Ascending aorta (tissue), 2 donors: Measurements from ENCODE around the gene ZNF277. TPM values are rescaled to one million over a fixed set of nuclear protein-coding genes. Genes with fewer than 3 reads are reported as not detected.
"Not testable (repeated sequence)": the region's sequence is repeated elsewhere in the genome, so short reads cannot be mapped to it uniquely, and the experiment has no call there.

Experiments
- DNase-seq, 2 donors: peaks; one replicate each; pipeline ENCODE4 v3.0.0-alpha.2; 2019; ENCODE audit warnings: low spot score in 2 of 2
- H3K27ac ChIP-seq, 2 donors: fragments of 200-600 bp; sonication (generic); one replicate each; pipeline ENCODE4 v1.5.1; 2016 to 2017; ENCODE audit warnings: mild to moderate bottlenecking in 1 of 2
- H3K27me3 ChIP-seq: fragments of 200-600 bp; sonication (generic); one replicate; pipeline ENCODE4 v1.5.1; 2017
- H3K36me3 ChIP-seq, 2 donors: fragments of 200-600 bp; sonication (generic); one replicate each; pipeline ENCODE4 v1.5.1; 2016
- H3K4me1 ChIP-seq, 2 donors: fragments of 200-600 bp; sonication (generic); one replicate each; pipeline ENCODE4 v1.5.1; 2016 to 2017; ENCODE audit warnings: mild to moderate bottlenecking in 1 of 2
- H3K4me3 ChIP-seq, 2 donors: fragments of 200-600 bp; sonication (generic); one replicate each; pipeline ENCODE4 v1.5.1; 2016 to 2017; ENCODE audit warnings: mild to moderate bottlenecking in 1 of 2
- H3K9me3 ChIP-seq, 2 donors: fragments of 200-600 bp; sonication (generic); one replicate each; pipeline ENCODE4 v1.5.1; 2016
- CTCF ChIP-seq, 3 experiments: fragments of 200-600 bp in 2 of 3; fragments of 450-650 bp in 1 of 3; sonication (generic) in 2 of 3; IDR thresholded peaks; one replicate each; pipeline ENCODE4 v1.5.1; 2016 to 2019; ENCODE audit warnings: antibody characterized with exemption in 3 of 3, mild to moderate bottlenecking in 1 of 3, moderate library complexity in 1 of 3
- intact Hi-C: fragments of 100-400 bp; cut with DNase I; formaldehyde crosslinking; loops from one replicate; pipeline ENCODE4 v1.15.1; 2023
- total RNA-seq: library from RNA; depleted of rRNA; stranded (reverse); fragments of >200 nt; gene quantifications from one replicate; pipeline ENCODE4 v1.1.0, GENCODE V29; 2016

Gene ZNF277
- total RNA-seq, 1 donor from 2014 or later = 0.43 TPM

- no peak for TF ChIP-seq CTCF (IDR thresholded peaks at IDR 0.05)
- DNase-seq = no peak
- Histone ChIP-seq H3K9me3 (peaks cover 0 to 18% of the 10 kb centered on the region in 2 donors), H3K4me3 (no peak overlapping the region), H3K27me3 (no peaks in the 10 kb centered on the region), H3K4me1 (no peaks in the 10 kb centered on the region), H3K36me3 (no peaks in the 10 kb centered on the region), H3K27ac (no peak overlapping the region)
- intact Hi-C loops = no loop called here
Observed at GRCh38 chr7:112238852-112239610, 32.5 kb downstream of the ZNF277 start.

- Histone ChIP-seq H3K36me3 (no peaks in the 10 kb centered on the region), H3K4me3 (no peak overlapping the region), H3K9me3 (no peaks in the 10 kb centered on the region), H3K27ac (no peak overlapping the region), H3K27me3 (no peaks in the 10 kb centered on the region), H3K4me1 (no peaks in the 10 kb centered on the region)
- intact Hi-C loops = no loop called here
- no peak for DNase-seq
- no peak for TF ChIP-seq CTCF (IDR thresholded peaks at IDR 0.05)
Observed at GRCh38 chr7:112248598-112248997, 42.1 kb downstream of the ZNF277 start.

- H3K27me3 ChIP-seq, H3K36me3 ChIP-seq, H3K4me3 ChIP-seq, H3K9me3 ChIP-seq, H3K4me1 ChIP-seq, intact Hi-C loops, H3K27ac ChIP-seq, DNase-seq: not testable (repeated sequence)
Observed at GRCh38 chr7:112249967-112250366, 43.5 kb downstream of the ZNF277 start.

- H3K4me3 ChIP-seq = no peak overlapping the region
- H3K9me3 ChIP-seq = no peaks in the 10 kb centered on the region
- intact Hi-C loops = no loop called here
- no peak for TF ChIP-seq CTCF (IDR thresholded peaks at IDR 0.05)
- H3K36me3 ChIP-seq = no peaks in the 10 kb centered on the region
- no peaks in the 10 kb centered on the region for H3K27me3 ChIP-seq
- H3K4me1 ChIP-seq = no peaks in the 10 kb centered on the region
- no peak for DNase-seq
- H3K27ac ChIP-seq = no peak overlapping the region
Observed at GRCh38 chr7:112252141-112252540, 45.6 kb downstream of the ZNF277 start.

GRCh38 chr7:112252691-112253090 is 46.2 kb downstream of the ZNF277 start:
- H3K4me1 ChIP-seq = no peaks in the 10 kb centered on the region
- H3K27ac ChIP-seq = no peak overlapping the region
- no peak overlapping the region for H3K4me3 ChIP-seq
- no peaks in the 10 kb centered on the region for H3K9me3 ChIP-seq
- H3K36me3 ChIP-seq = no peaks in the 10 kb centered on the region
- intact Hi-C loops = no loop called here
- no peak for TF ChIP-seq CTCF (IDR thresholded peaks at IDR 0.05)
- no peaks in the 10 kb centered on the region for H3K27me3 ChIP-seq
- no peak for DNase-seq

- Histone ChIP-seq H3K36me3 (no peaks in the 10 kb centered on the region), H3K4me1 (no peaks in the 10 kb centered on the region), H3K4me3 (no peak overlapping the region), H3K27ac (no peak overlapping the region), H3K9me3 (no peaks in the 10 kb centered on the region), H3K27me3 (no peaks in the 10 kb centered on the region)
- no peak for TF ChIP-seq CTCF (IDR thresholded peaks at IDR 0.05)
- DNase-seq = no peak
- intact Hi-C loops = no loop called here
Observed at GRCh38 chr7:112254156-112254555, 47.7 kb downstream of the ZNF277 start.
